Activated CD8-positive, alpha-beta memory T cell treated with anti-CD3 and anti-CD28 coated beads, Interleukin-2, amount 50 U/mL, for 24 hours (primary cell): ENCODE data around the gene EPB41L1.

ENCODE experiments used
- DNase-seq: peaks from one replicate; pipeline ENCODE4 v3.0.0-alpha.2; 2020; ENCODE audit errors: extremely low read depth

EPB41L1 gene

GRCh38 chr20:36261389-36262105 lies 107.0 kb downstream of the EPB41L1 start:
- DNase-seq, result no peak

DNA sequence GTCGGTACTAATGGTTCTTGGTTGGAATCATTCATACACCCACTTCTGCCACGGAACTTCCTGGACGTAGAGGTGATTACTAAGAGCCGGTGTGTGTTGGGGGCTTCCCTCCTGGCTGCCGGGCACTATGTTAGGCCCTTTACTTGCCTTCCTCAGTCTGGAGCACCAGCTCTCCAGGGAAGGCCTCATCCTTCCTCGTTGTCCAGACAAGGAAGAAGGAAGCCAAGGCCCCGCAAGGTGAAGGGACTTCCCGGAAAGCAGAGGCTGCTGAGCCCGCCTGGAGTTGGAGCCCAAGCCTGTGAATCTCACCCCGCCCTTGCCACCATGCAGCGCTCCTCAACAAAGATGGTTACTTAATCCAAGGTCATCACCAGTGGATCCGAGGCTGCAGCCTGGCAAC lies 107.9 kb downstream of the EPB41L1 start:
- DNase-seq, result no peak

DNA sequence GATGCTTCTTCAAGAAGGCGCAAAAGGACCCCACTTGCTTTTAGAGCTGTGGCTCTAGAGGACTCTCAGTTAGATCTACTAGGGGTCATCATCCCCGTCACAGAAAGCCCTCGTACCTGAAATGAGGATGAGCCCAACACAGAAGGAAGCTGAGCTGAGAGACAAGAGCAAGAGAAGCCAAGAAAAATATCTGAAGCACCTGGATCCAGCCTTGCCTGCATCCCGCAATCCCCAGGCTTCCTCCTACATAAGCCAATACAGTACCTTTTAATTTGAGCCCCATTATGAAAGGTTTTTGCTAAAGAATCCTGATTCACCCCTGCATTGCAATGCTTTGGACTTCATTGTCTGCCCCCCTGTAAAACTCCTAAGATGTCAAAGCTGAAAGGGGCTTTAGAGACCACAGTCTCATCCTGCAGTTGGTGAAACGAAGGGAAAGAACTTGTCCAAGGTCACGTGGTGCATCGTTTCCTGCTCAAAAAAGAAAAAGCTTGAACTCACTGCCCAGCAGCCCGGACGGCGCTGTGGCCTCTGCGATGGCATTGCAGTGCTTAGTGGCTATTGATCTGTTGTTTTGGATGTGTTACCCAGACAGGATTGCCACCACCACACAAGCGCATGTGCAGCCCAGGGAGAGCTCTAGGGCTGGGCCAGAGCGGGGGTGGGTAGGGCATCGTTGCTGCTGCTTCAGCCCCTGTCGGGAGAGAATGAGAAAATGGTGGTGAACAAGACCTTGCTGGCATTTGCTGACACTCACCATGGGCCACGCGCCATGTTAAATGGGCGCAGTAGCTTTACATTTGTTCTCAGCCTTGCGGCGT lies 110.1 kb downstream of the EPB41L1 start:
- DNase-seq, result no peak

DNA sequence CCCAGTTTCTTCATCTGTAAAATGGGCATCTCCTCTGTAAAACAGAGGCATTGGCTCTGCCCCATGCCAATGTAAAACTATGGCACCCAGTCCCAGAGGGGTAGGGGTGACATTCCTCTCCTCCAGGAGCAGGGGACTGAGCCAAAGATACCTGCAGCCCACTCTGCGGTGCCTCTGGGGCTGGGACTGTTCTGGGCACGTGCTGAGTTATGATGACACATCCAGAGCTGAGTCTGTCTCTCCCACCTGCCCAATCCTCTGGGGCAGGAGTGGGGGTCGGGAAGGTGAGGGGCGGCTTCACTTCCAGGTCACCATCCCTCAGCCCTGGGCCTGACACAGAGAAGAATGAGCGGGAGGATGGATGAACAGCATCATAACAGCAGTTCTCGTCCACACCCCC lies 111.6 kb downstream of the EPB41L1 start:
- no peak for DNase-seq

DNA sequence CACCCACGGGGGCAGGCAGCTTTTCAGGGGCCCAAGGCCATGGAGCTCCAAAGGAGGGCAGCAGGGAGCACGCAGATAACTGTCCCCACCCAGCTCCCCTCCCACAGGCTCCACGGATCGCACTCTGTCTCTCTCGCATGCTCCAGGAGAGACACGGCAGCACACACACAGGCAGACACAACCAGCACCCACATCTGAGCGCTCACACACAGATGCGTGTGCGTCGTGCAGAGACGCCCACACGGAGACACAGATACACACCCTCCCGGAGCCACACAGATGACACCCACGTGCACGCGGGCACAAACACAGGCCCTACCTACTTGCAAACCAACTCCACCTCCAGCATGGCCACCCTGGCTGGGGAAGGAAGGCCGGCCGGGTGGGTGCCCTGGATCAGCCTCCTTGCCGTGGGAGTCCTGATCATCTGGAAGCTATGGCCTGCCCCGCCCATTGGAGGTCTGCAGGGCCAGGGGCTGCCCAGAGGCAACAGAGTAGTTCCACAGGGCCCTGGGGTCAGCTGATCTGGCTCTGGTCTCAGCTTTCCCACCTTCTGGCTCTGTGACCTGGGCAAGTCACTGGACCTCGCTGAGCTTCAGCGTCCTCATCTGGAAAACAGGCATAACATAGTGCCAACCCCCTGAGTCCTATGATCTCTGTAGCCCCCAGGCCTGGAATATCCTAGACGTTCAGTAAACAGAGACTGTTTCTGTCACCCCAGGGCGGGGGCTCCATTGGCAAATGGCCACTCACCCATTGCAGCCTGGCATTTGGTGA lies 113.3 kb downstream of the EPB41L1 start:
- no peak for DNase-seq

DNA sequence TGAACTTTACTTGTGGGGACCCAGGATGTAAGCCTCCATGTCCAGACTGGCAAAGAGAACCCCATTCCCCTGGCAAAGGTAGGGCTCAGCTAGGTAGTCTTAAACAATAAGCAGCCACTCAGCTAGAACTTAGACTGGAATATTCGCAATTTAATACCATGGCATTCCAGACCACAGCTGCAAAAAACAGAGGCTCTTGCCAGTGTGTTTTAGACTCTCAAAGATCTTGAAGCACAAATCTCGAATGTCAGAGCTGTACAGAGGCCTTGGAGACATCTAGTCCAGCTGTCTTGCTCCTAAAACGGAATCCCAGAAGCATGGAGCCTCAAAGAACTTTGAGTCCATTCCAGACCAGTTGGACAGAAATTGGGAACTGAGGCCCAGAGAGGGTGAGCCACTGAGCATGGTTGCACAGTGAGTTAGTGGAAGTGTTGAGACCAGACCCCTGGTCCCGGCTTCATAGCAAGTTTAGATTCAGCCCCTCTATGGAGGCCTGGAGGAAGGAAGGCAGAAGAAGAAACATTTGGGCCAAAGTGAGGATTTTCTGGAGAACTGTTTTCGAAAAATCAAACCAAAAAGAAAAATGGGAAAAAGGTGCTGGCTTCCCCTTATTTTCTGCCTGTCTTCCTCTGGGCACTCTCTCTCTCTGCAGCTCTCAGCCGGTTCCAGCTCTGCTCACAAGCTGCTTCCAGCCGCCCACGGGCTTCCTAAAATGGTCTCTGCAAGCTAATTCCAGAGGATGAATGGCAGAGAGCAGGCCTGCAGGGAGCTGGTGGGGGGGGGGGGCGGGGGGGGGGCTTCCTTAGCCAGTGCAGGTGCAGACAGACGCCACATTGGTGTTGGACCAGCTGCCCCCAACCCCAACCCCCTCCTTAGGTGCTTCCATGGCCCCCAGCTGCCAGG lies 114.2 kb downstream of the EPB41L1 start:
- DNase-seq, result no peak

GRCh38 chr20:36269507-36269906 lies 115.0 kb downstream of the EPB41L1 start:
- DNase-seq, result no peak

- DNase-seq, result no peak
Measured at GRCh38 chr20:36270744-36271638, 116.5 kb downstream of the EPB41L1 start.

DNA sequence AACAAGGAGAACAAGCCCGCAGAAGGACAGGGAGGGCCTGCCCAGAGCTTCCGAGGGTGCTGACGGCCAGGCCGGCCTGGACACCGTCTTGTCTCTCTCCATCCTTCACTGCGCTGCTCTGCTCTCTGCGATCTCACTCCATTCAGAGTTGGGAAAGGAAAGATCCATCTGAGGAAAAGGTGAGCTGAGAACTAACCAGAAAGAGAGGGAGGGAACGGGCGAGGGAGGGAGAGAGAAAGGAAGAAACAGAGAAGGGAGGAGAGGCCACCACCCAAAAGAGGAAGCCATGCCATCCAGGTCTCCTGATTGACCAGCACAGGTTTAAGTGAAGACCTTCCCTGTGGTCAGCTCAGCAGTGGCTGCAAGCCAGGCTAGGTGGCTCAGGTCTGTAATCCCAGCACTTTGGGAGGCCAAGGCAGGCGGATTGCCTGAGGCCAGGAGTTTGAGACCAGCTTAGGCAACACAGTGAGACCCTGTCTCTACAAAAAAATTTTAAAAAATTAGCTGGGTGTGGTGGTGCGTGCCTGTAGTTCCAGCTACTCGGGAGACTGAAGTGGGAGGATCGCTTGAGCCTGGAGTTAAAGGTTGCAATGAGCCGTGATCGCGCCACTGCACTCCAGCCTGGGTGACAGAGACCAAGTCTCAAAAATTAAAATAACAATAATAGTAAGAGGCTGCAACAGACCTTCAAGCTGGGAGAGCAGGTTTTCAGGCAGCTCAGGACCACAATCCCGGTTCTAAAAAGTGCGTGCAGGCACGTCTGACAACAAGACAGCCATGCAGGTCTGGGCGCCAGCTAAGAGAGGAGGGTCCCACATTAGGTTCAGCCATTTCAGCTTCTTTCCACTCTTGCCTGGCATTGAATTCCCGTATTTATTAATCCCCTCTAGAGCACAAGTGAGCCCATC lies 117.4 kb downstream of the EPB41L1 start:
- DNase-seq, result no peak

GRCh38 chr20:36272547-36273220 lies 118.1 kb downstream of the EPB41L1 start:
- no peak for DNase-seq

- no peak for DNase-seq
Measured at GRCh38 chr20:36273414-36274180, 119.1 kb downstream of the EPB41L1 start.

DNA sequence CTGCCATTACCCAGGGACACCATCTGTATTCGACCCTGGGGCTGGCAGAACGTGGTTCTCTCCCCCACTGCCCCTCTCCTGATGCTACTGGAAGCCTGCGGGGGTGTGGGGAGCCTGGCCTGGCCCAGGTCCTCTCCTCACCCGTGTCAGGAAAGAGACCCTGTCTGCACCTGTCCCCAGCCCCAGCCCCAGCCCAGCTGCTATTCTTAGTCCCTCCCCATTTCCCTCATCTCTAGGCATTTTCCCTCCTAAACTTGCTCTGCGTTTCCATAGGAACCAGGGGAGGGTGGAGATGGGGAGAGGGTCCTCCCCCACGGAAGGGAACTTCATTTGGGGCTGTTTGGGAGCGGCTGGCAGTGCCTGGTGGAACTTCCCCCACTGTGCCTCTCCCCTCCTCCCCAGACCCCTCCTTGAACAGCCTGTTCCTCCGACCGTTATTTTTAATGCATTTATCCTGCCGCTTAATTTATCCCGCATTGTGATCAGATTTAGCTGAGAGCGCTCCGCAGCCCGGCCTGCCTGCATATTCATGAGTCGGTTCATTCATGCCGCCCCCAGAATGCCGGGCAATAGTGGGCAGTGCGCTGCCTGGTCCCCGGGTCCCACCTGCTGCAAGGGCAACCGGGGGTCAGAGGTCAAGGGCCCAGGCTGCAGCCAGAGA lies 119.8 kb downstream of the EPB41L1 start:
- DNase-seq, result no peak

- DNase-seq, result no peak
Measured at GRCh38 chr20:36275011-36275410, 120.5 kb downstream of the EPB41L1 start.

- no peak for DNase-seq
Measured at GRCh38 chr20:36275441-36276189, 121.1 kb downstream of the EPB41L1 start.

DNA sequence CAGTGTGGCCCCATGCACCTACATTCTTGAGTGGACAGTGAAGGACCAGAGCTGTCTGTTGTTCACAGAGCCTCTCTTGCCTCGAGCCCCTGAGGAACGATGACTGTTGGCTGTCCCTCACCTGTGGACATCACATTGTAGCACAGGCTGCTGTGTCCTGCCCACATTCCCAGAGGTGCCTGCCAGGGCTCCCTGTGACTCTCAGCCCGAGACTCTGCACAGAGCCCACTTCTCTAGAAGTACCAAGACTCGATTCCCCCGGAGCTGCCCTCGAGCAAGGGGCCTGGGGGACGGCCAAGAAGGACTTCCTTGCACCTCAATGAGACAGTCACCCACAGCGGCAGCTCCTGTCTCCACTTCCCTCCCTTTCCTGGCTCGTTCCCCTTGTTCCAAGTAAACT lies 123.0 kb downstream of the EPB41L1 start:
- DNase-seq, result no peak

DNA sequence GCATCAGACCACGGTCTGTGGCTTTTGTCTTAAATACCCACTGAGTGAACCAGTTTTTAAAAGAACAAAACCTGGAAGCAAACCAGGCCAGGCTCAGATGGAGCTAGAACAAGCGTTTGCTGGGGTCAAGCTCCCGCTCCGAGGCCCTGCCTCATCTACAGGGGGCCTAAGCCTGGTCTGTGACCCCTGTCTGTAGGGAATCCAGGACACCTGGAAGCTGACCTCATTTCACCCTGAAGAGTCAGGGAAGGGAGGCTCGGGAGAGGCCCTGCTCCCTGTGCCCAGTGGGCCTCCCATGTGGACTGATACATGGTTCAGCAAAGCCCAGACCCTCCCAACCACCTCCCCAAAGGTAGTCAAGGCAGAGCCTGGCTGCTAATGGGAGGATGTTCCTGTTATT lies 124.8 kb downstream of the EPB41L1 start:
- DNase-seq, result no peak

- DNase-seq, result no peak
Measured at GRCh38 chr20:36279776-36280175, 125.2 kb downstream of the EPB41L1 start.
